DOHH2 (cell line): ENCODE data around the gene HLA-DRA.

Source experiments
- H3F3A ChIP-seq: fragments of 200-600 bp; sonication (generic), shearing (Covaris generic); 2 replicates; pipeline ENCODE4 v1.6.0; 2016; ENCODE audit warnings: antibody characterized with exemption, mild to moderate bottlenecking; ENCODE audit not compliant: control insufficient read depth, insufficient read depth
- H3K27ac ChIP-seq: fragments of 200-600 bp; sonication (generic); 2 replicates; pipeline ENCODE4 v1.5.1; 2014; ENCODE audit warnings: low read depth, mild to moderate bottlenecking, low read length, moderate library complexity
- H3K27me3 ChIP-seq: fragments of 200-600 bp; sonication (generic); 2 replicates; pipeline ENCODE4 v1.6.1; 2014; ENCODE audit warnings: mild to moderate bottlenecking, low read length, mixed read lengths; ENCODE audit not compliant: control insufficient read depth
- H3K36me3 ChIP-seq: fragments of 200-600 bp; sonication (generic); 2 replicates; pipeline ENCODE4 v1.6.1; 2014; ENCODE audit warnings: mild to moderate bottlenecking, low read length, moderate library complexity, mixed read lengths; ENCODE audit not compliant: control insufficient read depth
- H3K4me1 ChIP-seq: fragments of 200-600 bp; sonication (generic); 2 replicates; pipeline ENCODE4 v1.6.1; 2014; ENCODE audit warnings: mild to moderate bottlenecking, low read length, mixed read lengths; ENCODE audit not compliant: control insufficient read depth
- H3K4me2 ChIP-seq: fragments of 200-600 bp; sonication (generic); 2 replicates; pipeline ENCODE4 v1.6.0; 2014; ENCODE audit warnings: mild to moderate bottlenecking, low read length, moderate library complexity
- H3K4me3 ChIP-seq: fragments of 200-600 bp; sonication (generic); 2 replicates; pipeline ENCODE4 v1.5.1; 2014; ENCODE audit warnings: mild to moderate bottlenecking, low read length, mixed read lengths
- H3K79me2 ChIP-seq: fragments of 200-600 bp; sonication (generic); 2 replicates; pipeline ENCODE4 v1.6.1; 2014; ENCODE audit warnings: mild to moderate bottlenecking, low read length, mixed read lengths; ENCODE audit not compliant: control insufficient read depth
- H3K9me2 ChIP-seq: fragments of 200-600 bp; sonication (generic); replicated peaks from 2 replicates; pipeline ENCODE4 v1.6.1; 2014; ENCODE audit warnings: mild to moderate bottlenecking, low read length, mixed read lengths; ENCODE audit not compliant: control insufficient read depth
- H3K9me3 ChIP-seq: fragments of 200-600 bp; sonication (generic); 2 replicates; pipeline ENCODE4 v1.6.1; 2014; ENCODE audit warnings: antibody characterized with exemption, low read length, mixed read lengths; ENCODE audit not compliant: control insufficient read depth, insufficient read depth
- H4K20me1 ChIP-seq: fragments of 200-600 bp; sonication (generic); 2 replicates; pipeline ENCODE4 v1.6.0; 2014; ENCODE audit warnings: low read depth, mild to moderate bottlenecking, antibody characterized with exemption, low read length, moderate library complexity; ENCODE audit not compliant: control insufficient read depth, insufficient read depth
- CTCF ChIP-seq: fragments of 200-600 bp; sonication (generic); IDR thresholded peaks from one replicate; pipeline ENCODE4 v1.5.1; 2014; ENCODE audit warnings: antibody characterized with exemption, mild to moderate bottlenecking, low read depth, low read length; ENCODE audit not compliant: poor library complexity, severe bottlenecking
- EZH2phosphoT487 ChIP-seq: fragments of 200-600 bp; sonication (generic); IDR thresholded peaks from 2 replicates; pipeline ENCODE4 v1.6.1; 2017; ENCODE audit warnings: borderline replicate concordance, mild to moderate bottlenecking, antibody characterized with exemption, low read length, moderate library complexity, mixed read lengths

The HLA-DRA gene

GRCh38 chr6:32488083-32488482, 48.4 kb downstream of the HLA-DRA start:
- no peak overlapping the region for H3K4me2 ChIP-seq
- H3K9me3 ChIP-seq = no peaks in the 10 kb centered on the region

DNA sequence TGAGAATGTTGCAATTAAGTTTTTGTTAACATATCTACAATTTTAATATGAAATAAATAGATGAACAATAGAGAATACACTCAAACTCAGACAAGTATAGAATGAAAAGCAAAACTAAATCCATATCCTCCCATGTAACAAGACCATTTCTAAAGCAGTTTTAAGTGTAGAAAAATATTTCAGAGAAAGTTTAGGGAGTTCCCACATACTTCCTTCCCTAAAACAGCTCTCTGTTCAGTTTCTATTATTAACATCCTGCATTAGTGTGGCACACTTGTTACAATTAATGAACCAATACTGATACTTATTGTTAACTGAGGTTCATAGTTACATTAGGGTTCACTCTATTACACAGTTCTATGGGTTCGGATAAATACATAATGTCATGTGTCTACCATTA, 52.0 kb downstream of the HLA-DRA start:
- H3K27me3 ChIP-seq = no peaks in the 10 kb centered on the region; the same call in 1 of the 2 replicates
- H3F3A ChIP-seq = no peaks in the 10 kb centered on the region
- no peak for TF ChIP-seq CTCF
- no peak for TF ChIP-seq EZH2phosphoT487

More at GRCh38 chr6:32488083-32488482, 48.4 kb downstream of the HLA-DRA start:
- Histone ChIP-seq H3K9me2 (no peaks in the 10 kb centered on the region), H3K27me3 (no peaks in the 10 kb centered on the region; the same call in 1 of the 2 replicates), H4K20me1 (no peaks in the 10 kb centered on the region), H3K27ac (no peak overlapping the region), H3K4me1 (peaks cover 4% of the 10 kb centered on the region; the same call in 1 of the 2 replicates), H3K36me3 (no peaks in the 10 kb centered on the region), H3K79me2 (no peaks in the 10 kb centered on the region), H3F3A (no peaks in the 10 kb centered on the region), H3K4me3 (no peak overlapping the region)
- TF ChIP-seq EZH2phosphoT487 (no peak), CTCF (no peak)

DNA sequence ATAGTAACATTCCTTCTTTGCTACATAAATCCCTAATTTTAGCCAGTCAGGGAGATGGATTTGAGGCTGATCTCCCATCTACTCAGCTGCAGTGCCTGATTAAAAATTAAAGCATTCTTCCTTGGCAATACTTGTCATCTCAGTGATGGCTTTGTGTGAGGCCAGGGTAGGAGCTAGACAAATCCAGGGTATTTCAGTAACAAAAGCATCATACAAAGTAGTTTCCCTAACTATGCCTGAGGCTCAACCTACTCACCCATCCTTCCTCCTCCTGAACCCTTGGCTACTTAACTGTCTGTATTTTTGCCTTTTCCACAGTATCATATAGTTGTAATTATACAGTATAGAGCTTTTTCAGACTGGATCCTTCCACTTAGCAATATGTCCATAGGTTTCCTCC, 52.7 kb downstream of the HLA-DRA start:
- Histone ChIP-seq H3K27me3 (no peaks in the 10 kb centered on the region; the same call in 1 of the 2 replicates), H3K36me3 (no peaks in the 10 kb centered on the region), H3K4me2 (no peak overlapping the region), H3K9me2 (no peaks in the 10 kb centered on the region), H4K20me1 (no peaks in the 10 kb centered on the region), H3K27ac (no peak overlapping the region), H3K9me3 (no peaks in the 10 kb centered on the region), H3F3A (no peaks in the 10 kb centered on the region), H3K79me2 (no peaks in the 10 kb centered on the region), H3K4me1 (peaks cover 4% of the 10 kb centered on the region; the same call in 1 of the 2 replicates), H3K4me3 (no peak overlapping the region)
- no peak for TF ChIP-seq EZH2phosphoT487
- TF ChIP-seq CTCF = no peak

More for the DNA sequence above, 52.0 kb downstream of the HLA-DRA start:
- Histone ChIP-seq H3K79me2 (no peaks in the 10 kb centered on the region), H3K4me2 (no peak overlapping the region), H3K4me3 (no peak overlapping the region), H3K36me3 (no peaks in the 10 kb centered on the region), H3K4me1 (peaks cover 4% of the 10 kb centered on the region; the same call in 1 of the 2 replicates), H3K9me3 (no peaks in the 10 kb centered on the region), H3K9me2 (no peaks in the 10 kb centered on the region), H3K27ac (no peak overlapping the region), H4K20me1 (no peaks in the 10 kb centered on the region)
